Astrocyte (in vitro differentiated cells and primary cell): ENCODE results near the gene WDR54. TPM values are rescaled to one million over a fixed set of nuclear protein-coding genes. Genes with fewer than 3 reads are reported as not detected.

Source experiments
- DNase-seq: peaks from one replicate; pipeline ENCODE4 v3.0.0-alpha.2; 2010; ENCODE audit warnings: low read depth
- FAIRE-seq: peaks from 2 replicates; lab custom pipeline; 2011; peaks lifted over from hg19 to GRCh38; lab: Jason Lieb, UNC
- H2AFZ ChIP-seq: 2 replicates; pipeline ENCODE4 v1.6.0; 2012; ENCODE audit warnings: low read depth, low read length, inconsistent platforms
- H3K27ac ChIP-seq: 2 replicates; pipeline ENCODE4 v1.5.1; 2011; ENCODE audit warnings: low read depth, low read length, inconsistent platforms
- H3K27me3 ChIP-seq: 2 replicates; pipeline ENCODE4 v1.6.0; 2011; ENCODE audit warnings: low read length, inconsistent platforms; ENCODE audit not compliant: insufficient read depth
- H3K36me3 ChIP-seq: 2 replicates; pipeline ENCODE4 v1.5.1; 2011; ENCODE audit warnings: low read length, inconsistent platforms; ENCODE audit not compliant: insufficient read depth
- H3K4me1 ChIP-seq: 2 replicates; pipeline ENCODE4 v1.5.1; 2011; ENCODE audit warnings: low read length, inconsistent platforms; ENCODE audit not compliant: insufficient read depth
- H3K4me2 ChIP-seq: 2 replicates; pipeline ENCODE4 v1.6.0; 2012; ENCODE audit warnings: low read length, inconsistent platforms
- H3K4me3 ChIP-seq: 2 replicates; pipeline ENCODE4 v1.5.1; 2011; ENCODE audit warnings: low read depth, mild to moderate bottlenecking, low read length, inconsistent platforms; ENCODE audit not compliant: insufficient read depth
- H3K79me2 ChIP-seq: 2 replicates; pipeline ENCODE4 v1.6.0; 2012; ENCODE audit warnings: mild to moderate bottlenecking, low read length, inconsistent platforms; ENCODE audit not compliant: insufficient read depth
- H3K9ac ChIP-seq: 2 replicates; pipeline ENCODE4 v1.6.0; 2012; ENCODE audit warnings: mild to moderate bottlenecking, low read length, inconsistent platforms
- H3K9me3 ChIP-seq: 2 replicates; pipeline ENCODE4 v1.5.1; 2012; ENCODE audit warnings: low read depth, mild to moderate bottlenecking, low read length, inconsistent platforms; ENCODE audit not compliant: insufficient read depth
- H4K20me1 ChIP-seq: 2 replicates; pipeline ENCODE4 v1.6.0; 2012; ENCODE audit warnings: low read length, inconsistent platforms; ENCODE audit not compliant: insufficient read depth
- H3K27ac Mint-ChIP-seq: one replicate; pipeline ENCODE4 v1.8.0; 2021; ENCODE audit warnings: mild to moderate bottlenecking, mixed read lengths; ENCODE audit not compliant: unreplicated experiment
- H3K27me3 Mint-ChIP-seq: one replicate; pipeline ENCODE4 v1.8.0; 2021; ENCODE audit warnings: low read depth, mixed read lengths; ENCODE audit not compliant: unreplicated experiment
- H3K36me3 Mint-ChIP-seq: one replicate; pipeline ENCODE4 v1.8.0; 2021; ENCODE audit warnings: low read depth, mixed read lengths; ENCODE audit not compliant: unreplicated experiment
- H3K4me1 Mint-ChIP-seq: one replicate; pipeline ENCODE4 v1.8.0; 2021; ENCODE audit warnings: low read depth, mixed read lengths; ENCODE audit not compliant: unreplicated experiment
- H3K4me3 Mint-ChIP-seq: one replicate; pipeline ENCODE4 v1.8.0; 2021; ENCODE audit warnings: mild to moderate bottlenecking, moderate library complexity, mixed read lengths; ENCODE audit not compliant: unreplicated experiment
- H3K9me3 Mint-ChIP-seq: one replicate; pipeline ENCODE4 v1.8.0; 2021; ENCODE audit warnings: mild to moderate bottlenecking, mixed read lengths; ENCODE audit not compliant: unreplicated experiment
- EZH2 ChIP-seq: IDR thresholded peaks from 2 replicates; pipeline ENCODE4 v1.6.1; 2012; ENCODE audit warnings: mild to moderate bottlenecking, low read length, inconsistent platforms; ENCODE audit not compliant: insufficient read depth
- total RNA-seq: library from RNA; stranded (reverse); gene quantifications from 2 replicates; pipeline ENCODE4 v1.2.1, GENCODE V29; 2021
- TF ChIP-seq, protein P1 (sequence below): IDR thresholded peaks from 2 replicates; pipeline ENCODE4 v1.5.1; 2011; ENCODE audit warnings: low read depth, mild to moderate bottlenecking, inconsistent platforms, low read length, moderate library complexity; ENCODE audit not compliant: insufficient read depth

The WDR54 gene
- total RNA-seq, 1 donor from 2014 or later, result 14.8 TPM

DNA sequence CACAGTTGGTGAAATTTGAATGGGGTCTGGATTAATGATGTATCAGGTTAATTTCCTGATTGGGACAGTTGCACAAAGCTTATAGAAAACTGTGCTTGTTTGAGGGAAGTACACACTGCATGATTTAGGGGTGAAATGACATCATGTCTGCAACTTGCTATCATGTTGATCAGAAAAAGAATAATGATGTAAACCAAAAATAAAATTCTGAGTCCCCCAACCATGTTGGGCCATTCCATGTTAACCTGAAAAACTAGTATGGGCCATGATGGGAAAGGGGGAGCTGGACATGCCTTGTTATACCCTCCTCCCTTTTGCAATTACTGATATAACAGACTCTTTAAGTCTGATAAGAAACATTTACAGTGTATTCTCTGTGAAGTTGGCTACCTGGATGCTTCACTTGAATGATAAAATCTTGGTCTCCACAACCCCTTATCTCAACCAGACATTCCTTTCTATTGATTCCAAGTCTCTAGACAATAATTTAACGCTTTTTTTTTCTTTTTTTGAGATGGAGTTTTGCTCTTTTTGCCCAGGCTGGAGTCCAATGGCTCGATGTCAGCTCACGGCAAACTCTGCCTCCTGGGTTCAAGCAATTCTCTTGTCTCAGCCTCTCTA, 29.1 kb downstream of the WDR54 start:
- Histone ChIP-seq H3K4me1 (peaks cover 9% of the 10 kb centered on the region), H3K9ac (no peak overlapping the region), H3K27me3 (peaks cover 3% of the 10 kb centered on the region), H3K36me3 (no peaks in the 10 kb centered on the region), H3K9me3 (no peaks in the 10 kb centered on the region), H4K20me1 (no peaks in the 10 kb centered on the region), H3K4me3 (no peak overlapping the region), H3K4me2 (no peak overlapping the region), H3K79me2 (peaks cover 7% of the 10 kb centered on the region), H2AFZ (no peak overlapping the region), H3K27ac (no peak overlapping the region)
- Mint-ChIP-seq H3K36me3 (no peaks in the 10 kb centered on the region), H3K27ac (no peak overlapping the region), H3K4me1 (peaks cover 10% of the 10 kb centered on the region), H3K27me3 (peaks cover 4% of the 10 kb centered on the region), H3K4me3 (no peak overlapping the region), H3K9me3 (no peaks in the 10 kb centered on the region)
- no peak for DNase-seq
- TF ChIP-seq, protein P1, sequence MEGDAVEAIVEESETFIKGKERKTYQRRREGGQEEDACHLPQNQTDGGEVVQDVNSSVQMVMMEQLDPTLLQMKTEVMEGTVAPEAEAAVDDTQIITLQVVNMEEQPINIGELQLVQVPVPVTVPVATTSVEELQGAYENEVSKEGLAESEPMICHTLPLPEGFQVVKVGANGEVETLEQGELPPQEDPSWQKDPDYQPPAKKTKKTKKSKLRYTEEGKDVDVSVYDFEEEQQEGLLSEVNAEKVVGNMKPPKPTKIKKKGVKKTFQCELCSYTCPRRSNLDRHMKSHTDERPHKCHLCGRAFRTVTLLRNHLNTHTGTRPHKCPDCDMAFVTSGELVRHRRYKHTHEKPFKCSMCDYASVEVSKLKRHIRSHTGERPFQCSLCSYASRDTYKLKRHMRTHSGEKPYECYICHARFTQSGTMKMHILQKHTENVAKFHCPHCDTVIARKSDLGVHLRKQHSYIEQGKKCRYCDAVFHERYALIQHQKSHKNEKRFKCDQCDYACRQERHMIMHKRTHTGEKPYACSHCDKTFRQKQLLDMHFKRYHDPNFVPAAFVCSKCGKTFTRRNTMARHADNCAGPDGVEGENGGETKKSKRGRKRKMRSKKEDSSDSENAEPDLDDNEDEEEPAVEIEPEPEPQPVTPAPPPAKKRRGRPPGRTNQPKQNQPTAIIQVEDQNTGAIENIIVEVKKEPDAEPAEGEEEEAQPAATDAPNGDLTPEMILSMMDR, result no peak
- no peak for TF ChIP-seq EZH2
- FAIRE-seq, result no peak

DNA sequence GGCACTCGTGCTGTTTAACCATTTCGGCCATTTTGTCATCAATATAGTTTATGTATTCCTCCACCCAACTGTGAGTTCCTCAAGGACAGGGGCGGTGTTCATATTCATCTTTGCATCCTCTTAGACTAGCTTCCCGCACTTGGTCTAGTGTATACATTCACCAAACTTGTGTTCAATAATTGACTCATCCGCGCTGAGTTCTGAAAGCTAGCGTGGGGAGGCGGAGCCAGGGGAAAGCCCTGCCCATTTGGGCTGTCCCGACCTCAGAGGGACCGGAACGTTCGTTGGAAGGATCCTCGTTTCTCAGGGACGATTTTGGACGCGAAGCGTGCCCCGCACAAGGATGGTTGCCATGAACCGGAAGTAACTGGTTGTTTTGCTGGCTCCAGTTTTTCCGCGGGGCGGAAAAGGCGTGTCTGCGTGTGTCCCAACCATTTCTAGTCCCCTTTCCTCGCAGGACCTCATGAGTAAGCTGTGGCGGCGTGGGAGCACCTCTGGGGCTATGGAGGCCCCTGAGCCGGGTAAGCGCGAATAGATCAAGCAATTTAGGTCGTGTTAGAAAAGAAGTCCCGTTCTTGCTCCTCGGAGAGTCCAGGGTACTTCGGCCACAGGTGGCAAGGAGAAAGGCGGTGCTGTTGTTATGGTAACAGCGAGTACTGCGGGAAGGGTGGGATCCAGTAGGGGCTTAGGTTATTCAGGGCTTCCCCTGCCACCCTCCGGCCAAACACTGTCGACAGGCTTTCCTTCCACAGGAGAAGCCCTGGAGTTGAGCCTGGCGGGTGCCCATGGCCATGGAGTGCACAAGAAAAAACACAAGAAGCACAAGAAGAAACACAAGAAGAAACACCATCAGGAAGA, 33.4 kb downstream of the WDR54 start, which contains the start of gene INO80B:
INO80B (plus strand) TSS at position 434 of the 858 bp plus-strand sequence; CDS start at position 464, 30 bp downstream.
- Histone ChIP-seq H3K27ac (peak within 1 kb of the TSS; percentile 1), H3K4me3 (peak within 1 kb of the TSS; percentile 74)
- no peak for TF ChIP-seq EZH2
- TF ChIP-seq, protein P1, result no peak

More for the DNA sequence above, 33.4 kb downstream of the WDR54 start, which contains the start of gene INO80B:
- peaks cover 13% of the 10 kb centered on the region for H3K4me1 ChIP-seq
- Mint-ChIP-seq H3K4me1 (peaks cover 21% of the 10 kb centered on the region), H3K36me3 (no peaks in the 10 kb centered on the region), H3K4me3 (peak within 1 kb of the TSS; percentile 91), H3K27ac (peak within 1 kb of the TSS; percentile 70), H3K9me3 (no peaks in the 10 kb centered on the region), H3K27me3 (peaks cover 4% of the 10 kb centered on the region)
- no peaks in the 10 kb centered on the region for H3K9me3 ChIP-seq
- no peaks in the 10 kb centered on the region for H4K20me1 ChIP-seq
- DNase-seq (peak; percentile 95), FAIRE-seq (no peak)
- H2AFZ ChIP-seq, result peak within 1 kb of the TSS; percentile 54
- peaks cover 21% of the 10 kb centered on the region for H3K79me2 ChIP-seq
- H3K9ac ChIP-seq, result peak within 1 kb of the TSS; percentile 79
- no peaks in the 10 kb centered on the region for H3K36me3 ChIP-seq
- H3K27me3 ChIP-seq, result no peaks in the 10 kb centered on the region
- peak within 1 kb of the TSS; percentile 89 for H3K4me2 ChIP-seq
